HG03432 (cell line): Measurements from ENCODE around the gene ALOX15B.
A peak's percentile ranks its signal among the peaks of the same experiment; 100 is the strongest.
"Not testable (repeated sequence)": the region's sequence is repeated elsewhere in the genome, so short reads cannot be mapped to it uniquely, and the experiment has no call there.

Experiments
- ATAC-seq: cut with Tn5 transposase; IDR thresholded peaks from one replicate; pipeline ENCODE4 v1.9.1; 2021; ENCODE audit warnings: mild to moderate bottlenecking, moderate library complexity; ENCODE audit not compliant: unreplicated experiment

ALOX15B gene

DNA sequence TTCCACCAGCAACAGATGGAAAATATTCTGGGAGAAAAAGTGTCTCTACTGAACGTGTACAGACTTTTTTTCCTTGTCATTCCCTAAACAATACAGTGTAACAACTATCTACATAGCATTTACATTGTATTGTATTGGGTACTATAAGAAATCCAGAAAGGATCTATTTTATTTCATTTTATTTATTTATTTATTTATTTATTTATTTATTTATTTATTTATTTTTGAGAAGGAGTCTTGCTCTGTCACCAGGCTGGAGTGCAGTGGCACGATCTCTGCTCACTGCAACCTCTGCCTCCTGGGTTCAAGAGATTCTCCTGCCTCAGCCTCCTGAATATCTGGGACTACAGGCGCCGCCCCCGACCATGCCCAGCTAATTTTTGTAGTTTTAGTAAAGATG, 39.1 kb downstream of the ALOX15B start:
- not testable (repeated sequence) for ATAC-seq

DNA sequence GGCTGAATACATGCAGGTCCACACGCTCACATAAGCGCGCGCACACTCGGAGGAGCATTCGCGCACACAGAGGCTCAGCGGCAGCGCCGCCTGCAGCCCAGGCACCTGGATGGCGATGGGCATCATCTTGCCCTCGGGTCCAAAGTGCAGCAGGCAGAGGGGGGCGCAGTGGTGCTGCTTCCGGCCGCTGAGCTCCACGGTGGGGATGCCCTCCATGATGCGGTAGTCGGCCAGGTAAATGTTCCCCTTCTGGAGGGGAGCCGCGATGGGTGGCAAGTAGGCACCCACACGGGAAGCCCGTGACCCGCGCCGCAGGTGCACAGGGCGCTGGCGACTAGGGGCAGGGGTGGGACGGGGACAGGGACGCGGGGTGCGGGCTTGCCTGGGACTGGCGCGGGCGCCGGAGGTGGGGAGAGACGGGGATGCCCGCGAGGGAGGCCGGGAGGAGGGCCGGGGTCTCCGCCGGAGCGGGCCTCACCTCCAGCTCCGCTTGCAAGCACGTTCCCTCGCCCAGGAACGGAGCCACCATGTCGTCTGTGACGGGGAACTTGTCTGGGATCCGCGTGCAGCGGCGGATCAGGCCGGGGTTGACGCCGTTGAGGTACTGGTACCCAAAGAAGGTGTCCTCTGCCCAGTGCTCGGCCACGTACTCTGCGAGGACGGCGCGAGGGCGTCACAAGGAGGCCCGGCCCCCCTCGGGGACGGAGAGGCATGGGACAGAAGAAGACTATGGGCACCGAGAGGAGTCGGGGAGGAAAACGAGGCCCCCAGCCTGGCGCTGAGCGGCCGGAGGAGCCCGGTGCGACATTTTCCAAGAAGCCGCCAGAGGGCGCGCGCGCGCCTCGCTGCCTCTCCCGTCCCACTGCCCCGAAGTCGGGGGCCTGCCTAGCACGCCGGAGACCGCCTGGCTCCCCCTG, 40.7 kb downstream of the ALOX15B start:
- peak; percentile 69 for ATAC-seq

DNA sequence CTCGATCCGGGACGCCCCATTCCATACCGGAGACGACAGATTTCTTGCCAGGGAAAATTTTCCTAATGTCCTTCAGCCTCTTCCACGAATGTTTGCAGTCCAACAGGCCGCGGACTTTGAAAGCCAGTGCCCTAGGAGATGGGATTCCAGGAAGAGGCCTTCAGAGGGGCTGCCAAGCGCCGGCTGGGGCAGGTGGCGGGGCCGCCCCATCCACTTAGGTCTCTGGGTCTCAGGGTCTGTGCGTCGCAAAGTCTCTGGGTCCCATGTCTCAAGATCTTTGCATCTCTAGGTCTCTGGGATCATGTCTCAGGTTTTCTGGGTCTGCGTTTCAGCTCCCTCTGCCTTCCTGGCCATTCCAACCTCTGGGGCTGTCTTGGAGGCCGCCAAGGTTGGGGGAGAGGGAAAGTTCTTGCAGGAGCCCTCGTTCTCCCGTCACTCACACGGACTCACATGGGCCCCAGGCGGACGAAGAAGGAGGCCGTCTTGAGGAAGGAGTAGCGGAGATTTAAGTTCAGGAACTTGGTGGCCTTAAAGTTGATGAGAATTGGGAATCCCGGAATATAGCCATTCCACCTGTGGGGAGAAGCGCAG, 41.4 kb downstream of the ALOX15B start:
- ATAC-seq = no peak

DNA sequence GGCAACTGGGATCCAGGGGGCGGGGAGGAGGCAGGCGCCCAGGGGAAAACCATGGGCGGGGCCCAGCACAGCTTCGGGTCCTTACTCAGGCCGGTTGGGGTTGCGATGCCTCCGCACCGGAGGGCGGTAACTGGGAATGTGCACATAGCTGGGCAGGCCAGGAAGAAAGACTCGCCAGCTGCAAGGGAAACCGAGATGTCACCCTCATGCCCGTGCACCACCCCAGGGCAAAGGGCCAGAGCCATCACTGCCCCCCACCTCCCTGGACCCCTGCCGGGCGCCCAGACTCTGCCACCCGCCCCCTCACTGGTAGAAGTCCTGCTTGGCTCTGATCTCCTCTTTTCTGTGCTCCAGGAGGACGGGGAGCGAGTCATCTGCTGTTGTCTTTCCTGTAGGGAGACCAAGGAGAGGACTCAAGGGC, 42.0 kb downstream of the ALOX15B start:
- no peak for ATAC-seq

DNA sequence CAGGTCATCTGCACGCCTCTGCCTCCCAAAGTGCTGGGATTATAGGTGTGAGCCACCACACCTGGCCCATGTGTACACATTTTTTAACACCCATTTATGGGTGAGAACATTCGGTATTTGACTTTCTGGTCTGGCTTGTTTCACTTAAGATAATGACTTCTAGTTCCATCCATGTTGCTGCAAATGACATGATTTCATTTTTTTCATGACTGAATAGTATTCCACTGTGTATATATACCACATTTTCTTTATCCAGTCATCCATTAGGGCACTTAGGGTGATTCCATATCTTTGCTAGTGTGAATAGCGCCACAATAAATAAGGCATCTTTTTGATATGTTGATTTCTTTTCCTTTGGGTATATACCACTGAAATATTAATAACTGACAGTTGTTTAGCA, 43.0 kb downstream of the ALOX15B start:
- no peak for ATAC-seq

DNA sequence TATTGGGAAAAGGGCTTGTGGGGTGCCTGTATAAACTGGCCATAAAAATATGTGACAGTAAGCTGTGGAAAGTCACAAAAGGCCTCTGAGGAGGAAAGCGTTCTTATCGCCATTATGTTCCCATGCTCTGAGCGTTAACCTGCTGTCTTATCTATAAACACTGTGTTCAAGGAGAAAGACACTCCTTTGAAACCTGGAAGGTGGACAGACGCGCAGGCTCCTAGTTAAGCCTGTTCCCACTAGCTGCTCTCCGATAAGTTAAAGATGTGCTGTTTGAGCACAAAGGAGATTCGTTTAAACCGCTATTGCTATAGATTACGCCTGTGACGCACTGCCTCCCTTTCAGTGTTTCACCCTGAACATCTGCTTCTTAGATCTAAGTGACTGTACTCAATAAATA, 43.4 kb downstream of the ALOX15B start:
- no peak for ATAC-seq

DNA sequence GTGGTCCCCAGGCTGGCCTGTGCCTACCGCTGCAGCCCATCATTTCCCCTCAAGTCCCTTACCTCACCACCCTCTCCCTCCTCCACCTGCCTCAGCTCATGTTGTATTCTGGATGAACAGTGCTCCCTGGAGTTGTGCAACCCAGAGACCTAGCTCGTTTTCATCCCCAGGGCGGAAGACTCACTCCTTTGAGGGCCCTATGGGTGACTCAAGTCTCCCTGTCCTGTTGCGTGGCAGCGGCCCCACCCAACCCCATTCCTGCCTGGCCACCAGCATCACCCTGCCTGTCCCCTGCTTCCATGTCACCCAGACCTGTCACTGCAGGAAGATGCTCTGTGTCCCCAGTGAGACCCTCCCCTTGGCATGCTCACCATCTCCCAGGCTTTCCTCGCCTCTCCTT, 45.4 kb downstream of the ALOX15B start:
- ATAC-seq = no peak

DNA sequence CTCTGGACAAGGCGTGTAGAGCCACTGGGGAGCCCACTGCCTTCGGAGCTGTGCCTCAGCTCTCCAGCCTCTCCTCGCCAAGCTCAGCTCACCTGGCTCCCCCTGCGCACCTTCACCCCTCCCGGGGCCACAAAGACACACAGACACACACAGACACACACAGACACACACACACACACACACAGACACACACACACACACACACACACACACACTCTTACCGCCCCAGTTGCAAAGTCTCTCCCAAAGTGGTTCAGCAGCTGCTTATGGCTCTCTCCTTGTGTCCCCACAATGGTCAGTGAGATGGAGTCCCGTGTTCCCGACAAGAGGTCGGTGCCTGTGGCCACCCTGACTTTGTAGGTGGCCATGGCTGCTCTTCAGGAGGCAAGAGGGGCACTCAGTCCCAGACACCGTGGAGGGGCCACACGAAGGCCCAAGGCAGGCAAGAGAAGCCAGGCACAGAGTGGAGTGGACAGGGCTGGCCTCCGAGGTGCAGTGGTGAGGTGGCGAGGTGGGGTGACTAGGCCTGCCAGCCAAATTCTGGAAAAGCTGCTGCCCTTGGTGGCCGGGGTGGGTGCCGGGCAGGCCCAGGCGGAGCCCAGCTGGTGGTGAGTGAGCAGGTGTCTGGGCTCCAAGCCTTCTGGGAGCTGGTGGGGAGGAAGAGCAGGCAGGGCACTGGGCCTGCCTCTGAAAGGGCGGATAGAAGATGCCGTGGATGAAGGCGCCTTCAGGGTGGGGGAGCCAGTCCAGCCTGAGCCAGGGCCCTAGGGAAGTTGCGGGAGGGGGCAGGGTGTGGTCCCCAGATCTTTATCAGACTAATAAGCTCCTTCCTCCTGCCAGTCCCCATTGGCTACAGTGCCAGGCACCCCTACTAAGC, 48.5 kb downstream of the ALOX15B start, which contains the start of gene ALOX12B:
Gene ALOX12B, minus strand, starts transcription at position 642 of the 877 bp plus-strand sequence. Its CDS starts 274 bp downstream, at position 368.
- no peak for ATAC-seq

DNA sequence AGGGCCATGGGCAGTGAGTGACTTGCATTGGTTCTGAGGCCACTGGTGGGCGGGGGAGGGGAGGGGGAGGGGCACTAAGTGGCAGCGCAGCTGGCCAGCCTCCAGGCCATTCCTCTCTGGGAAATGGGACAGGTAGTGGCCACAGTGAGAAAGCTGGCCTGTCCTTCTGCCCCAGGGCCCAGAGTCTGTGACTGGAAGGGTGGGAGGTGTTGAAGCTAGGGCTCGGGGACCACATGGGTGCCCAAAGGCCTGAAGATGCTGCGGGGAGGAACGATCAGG, 49.0 kb downstream of the ALOX15B start:
- ATAC-seq = no peak

DNA sequence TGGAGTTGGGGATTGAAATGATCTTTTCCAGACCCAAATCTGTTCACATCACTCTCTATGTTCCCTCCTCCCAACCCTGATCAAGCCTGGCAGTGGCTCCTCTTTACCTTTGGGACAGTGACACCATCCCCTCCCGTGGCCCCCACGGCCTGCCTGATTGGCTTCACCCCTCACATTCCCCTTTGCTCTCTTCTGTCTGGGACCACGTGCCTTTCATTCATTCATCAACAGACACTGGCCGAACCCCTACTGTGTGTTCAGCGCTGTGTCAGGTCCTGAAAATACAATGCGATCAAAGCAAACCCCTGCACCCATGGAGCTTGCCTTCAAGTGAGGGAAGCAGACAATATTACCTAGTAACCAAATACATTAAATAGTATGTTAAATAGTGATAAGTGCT, 50.9 kb downstream of the ALOX15B start:
- ATAC-seq = no peak

DNA sequence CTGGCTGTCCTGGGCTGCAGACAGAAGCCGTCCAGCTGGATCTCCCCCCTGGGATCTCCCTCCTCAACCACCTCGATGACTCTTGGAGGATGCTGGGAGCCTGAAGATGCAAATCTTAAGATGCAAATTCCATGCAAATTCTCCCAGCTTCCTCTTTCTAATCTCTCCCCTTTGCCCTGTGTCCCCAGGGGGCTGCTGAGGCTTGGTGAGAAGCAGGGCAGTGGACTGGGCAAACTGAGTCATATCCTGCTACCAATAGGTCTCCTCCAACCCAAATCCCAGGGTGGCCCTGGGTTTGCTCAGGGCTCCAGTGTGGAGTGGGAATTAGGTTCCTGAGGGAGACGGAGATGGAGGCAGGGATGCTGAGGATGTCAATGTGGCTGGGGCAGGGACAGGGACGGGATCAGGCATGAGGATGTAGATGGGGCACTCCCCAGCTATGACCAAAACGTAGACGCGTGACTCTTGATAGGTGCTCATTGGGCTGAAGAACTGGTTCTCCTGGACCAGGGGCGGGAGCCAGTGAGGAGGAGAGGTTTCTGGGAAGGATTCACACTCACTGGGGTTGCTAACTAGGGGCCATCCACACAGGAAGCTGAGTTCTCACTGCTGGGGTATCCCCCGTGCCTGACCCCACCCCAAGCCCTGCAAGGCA, 52.3 kb downstream of the ALOX15B start:
- ATAC-seq = no peak

DNA sequence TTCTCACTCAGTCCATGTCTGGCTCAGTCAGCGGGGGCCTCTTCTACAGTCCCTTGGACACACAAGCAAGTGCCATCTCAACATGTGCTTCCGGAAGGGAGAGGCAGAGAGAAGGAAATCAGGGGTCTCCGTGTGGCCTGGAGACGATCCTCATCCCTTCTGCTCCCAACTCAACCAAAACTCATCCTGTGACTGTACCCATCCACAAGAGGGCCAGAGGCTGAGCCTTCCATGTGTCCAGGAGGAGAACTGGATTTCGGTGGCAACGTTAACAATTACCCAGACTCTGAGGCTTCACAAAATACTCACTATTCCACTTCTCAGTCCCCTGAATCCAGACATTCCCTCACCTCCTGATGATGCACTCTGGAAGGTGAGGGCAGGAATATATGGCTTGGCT, 56.5 kb downstream of the ALOX15B start:
- no peak for ATAC-seq

DNA sequence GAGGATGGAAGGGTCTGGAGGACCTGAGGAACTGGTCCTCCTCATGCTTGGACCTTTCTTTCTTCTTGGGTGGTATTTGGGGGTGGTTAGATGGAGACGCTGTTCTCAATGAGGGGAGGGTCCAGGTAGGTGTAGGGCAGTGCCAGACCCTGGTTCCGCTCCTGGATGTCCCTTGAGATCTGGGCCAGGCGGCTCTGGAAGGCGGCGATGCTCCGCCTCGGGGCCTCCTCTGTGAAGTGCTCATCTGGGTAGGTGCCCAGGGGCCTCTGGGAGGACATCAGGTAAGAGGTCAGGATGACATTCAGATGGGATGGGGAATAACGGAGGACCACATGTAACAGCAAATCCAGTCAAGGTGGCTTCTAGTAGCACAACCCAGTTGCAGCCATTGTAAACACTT, 57.7 kb downstream of the ALOX15B start:
- ATAC-seq = no peak
